K562 (cell line): Measurements from ENCODE around the gene TMIGD2. TPM values are rescaled to one million over a fixed set of nuclear protein-coding genes. Genes with fewer than 3 reads are reported as not detected.
A peak's percentile ranks its signal among the peaks of the same experiment; 100 is the strongest.

Experiments
- FOXP4 ChIP-seq: sonication (generic); formaldehyde crosslinking; IDR thresholded peaks from 2 replicates; pipeline ENCODE4 v1.8.0; 2022; ENCODE audit warnings: mild to moderate bottlenecking, missing genetic modification reagents, borderline replicate concordance
- NR3C1 ChIP-seq: sonication (generic); formaldehyde crosslinking; IDR thresholded peaks from 2 replicates; pipeline ENCODE4 v1.8.1; 2022; ENCODE audit warnings: missing genetic modification reagents
- OTX1 ChIP-seq: fragments of 450-650 bp; formaldehyde crosslinking; IDR thresholded peaks from 2 replicates; pipeline ENCODE4 v1.4.0; 2022; ENCODE audit warnings: mild to moderate bottlenecking
- PHTF2 ChIP-seq: fragments of 250-450 bp; sonication (Bioruptor Pico); IDR thresholded peaks from 2 replicates; pipeline ENCODE4 v1.5.0; 2021; ENCODE audit warnings: mild to moderate bottlenecking
- SUPT5H ChIP-seq: fragments of 450-650 bp; IDR thresholded peaks from 2 replicates; pipeline ENCODE4 v1.6.1; 2016
- ZBTB11 ChIP-seq, 3 experiments: fragments of 200-800 bp in 1 of 3; fragments of 250-450 bp in 1 of 3; fragments of 450-650 bp in 1 of 3; sonication (Bioruptor Pico) in 1 of 3; sonication (Bioruptor generic) in 1 of 3; formaldehyde crosslinking in 1 of 3; IDR thresholded peaks; 2 replicates each; pipeline versions ENCODE4 v1.6.1 to v1.8.0; 2016 to 2022; ENCODE audit warnings: mild to moderate bottlenecking in 2 of 3, missing genetic modification characterization in 2 of 3, missing compliant biosample characterization in 1 of 3, moderate library complexity in 1 of 3
- ZNF133 ChIP-seq: fragments of 250-450 bp; sonication (Bioruptor Pico); IDR thresholded peaks from 2 replicates; pipeline ENCODE4 v1.4.0; 2020; ENCODE audit warnings: mild to moderate bottlenecking
- ZNF143 ChIP-seq: sonication (generic); formaldehyde crosslinking; IDR thresholded peaks from 2 replicates; pipeline ENCODE4 v1.9.0; 2022; ENCODE audit warnings: mild to moderate bottlenecking, missing genetic modification reagents
- ZNF311 ChIP-seq: fragments of 250-450 bp; sonication (Bioruptor Pico); IDR thresholded peaks from 2 replicates; pipeline ENCODE4 v1.4.0; 2020; ENCODE audit warnings: mild to moderate bottlenecking, moderate library complexity
- polyA plus RNA-seq, 8 experiments: library from polyadenylated mRNA; depleted of rRNA in 4 of 8; stranded (reverse) in 5 of 8; unstranded in 3 of 8; fragments of >200 nt; fragmentation: Nextera tagmentation in 2 of 8; fragmentation: Illumina TruSeq in 1 of 8; extraction: Ambion mirVana in 2 of 8; extraction: Trizol in 1 of 8; gene quantifications; 2 replicates each; pipeline versions ENCODE4 v1.2.1 to v1.2.3, GENCODE V29; 2011 to 2014; ENCODE audit warnings: inconsistent platforms in 1 of 8, missing spikeins in 1 of 8
- total RNA-seq, 7 experiments: library from RNA; depleted of rRNA in 6 of 7; stranded (reverse); fragments of >200 nt in 6 of 7; fragmentation: Illumina TruSeq in 2 of 7; extraction: Trizol in 2 of 7; gene quantifications; 2 replicates each; pipeline versions ENCODE4 v1.2.1 to v1.2.3, GENCODE V29; 2011 to 2021; ENCODE audit warnings: low replicate concordance in 1 of 7
- TF ChIP-seq, protein P1 (sequence below): sonication (generic); formaldehyde crosslinking; IDR thresholded peaks from 2 replicates; pipeline ENCODE4 v1.8.0; 2023; ENCODE audit warnings: missing genetic modification reagents, mild to moderate bottlenecking, borderline replicate concordance
- TF ChIP-seq, protein P2 (sequence below): sonication (generic); formaldehyde crosslinking; IDR thresholded peaks from 2 replicates; pipeline ENCODE4 v1.8.1; 2023; ENCODE audit warnings: mild to moderate bottlenecking, missing genetic modification reagents

The TMIGD2 gene
- total and polyA plus RNA-seq, 9 of the 15 experiments (the other 6 are each of a cell fraction or from before 2014, with no cell fraction given), result not detected

DNA sequence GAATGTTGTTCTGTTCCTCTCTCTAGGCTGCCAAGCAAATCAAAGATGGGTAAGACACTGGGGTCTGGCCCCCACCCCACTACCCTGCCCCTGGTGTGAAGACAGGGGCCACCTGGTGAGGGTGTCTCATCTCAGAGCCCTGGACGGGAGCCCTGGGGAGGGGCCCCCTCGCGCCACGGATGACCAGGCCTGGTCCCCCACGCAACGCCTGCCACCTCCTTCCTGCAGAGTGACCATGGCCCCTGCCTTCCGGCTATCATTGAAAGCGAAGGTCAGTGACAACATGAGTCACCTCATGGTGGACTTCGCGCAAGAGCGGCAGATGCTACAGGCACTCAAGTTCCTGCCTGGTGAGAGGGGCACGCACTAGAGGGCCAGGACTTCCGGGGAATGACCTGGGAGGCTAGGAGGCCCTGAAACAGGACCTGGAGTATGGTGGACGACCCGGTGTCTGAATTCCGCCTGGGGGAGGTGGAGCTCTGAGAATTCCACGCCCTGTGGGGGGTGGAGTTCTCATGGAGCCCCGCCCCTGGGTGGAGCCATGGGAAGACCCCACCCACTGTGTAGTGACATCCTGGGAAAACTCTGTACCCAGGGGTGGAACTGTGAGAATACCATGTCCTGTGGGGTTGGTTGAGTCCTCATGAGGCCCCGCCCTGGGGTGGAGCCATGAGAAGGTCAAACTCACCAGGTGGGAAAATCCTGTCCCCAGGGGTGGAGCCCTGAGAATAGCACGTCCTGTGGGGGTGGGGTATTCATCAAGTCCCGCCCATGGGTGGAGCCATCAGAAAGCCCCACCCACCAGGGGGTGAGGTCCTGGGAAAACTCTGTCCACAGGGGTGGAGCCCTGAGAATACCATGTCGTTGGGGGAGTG lies 8.3 kb upstream of the TMIGD2 start (continued):
- TF ChIP-seq ZBTB11 (CRISPR knock-in tag; IDR thresholded peaks at IDR 0.05), result no peak
- TF ChIP-seq, protein P1, sequence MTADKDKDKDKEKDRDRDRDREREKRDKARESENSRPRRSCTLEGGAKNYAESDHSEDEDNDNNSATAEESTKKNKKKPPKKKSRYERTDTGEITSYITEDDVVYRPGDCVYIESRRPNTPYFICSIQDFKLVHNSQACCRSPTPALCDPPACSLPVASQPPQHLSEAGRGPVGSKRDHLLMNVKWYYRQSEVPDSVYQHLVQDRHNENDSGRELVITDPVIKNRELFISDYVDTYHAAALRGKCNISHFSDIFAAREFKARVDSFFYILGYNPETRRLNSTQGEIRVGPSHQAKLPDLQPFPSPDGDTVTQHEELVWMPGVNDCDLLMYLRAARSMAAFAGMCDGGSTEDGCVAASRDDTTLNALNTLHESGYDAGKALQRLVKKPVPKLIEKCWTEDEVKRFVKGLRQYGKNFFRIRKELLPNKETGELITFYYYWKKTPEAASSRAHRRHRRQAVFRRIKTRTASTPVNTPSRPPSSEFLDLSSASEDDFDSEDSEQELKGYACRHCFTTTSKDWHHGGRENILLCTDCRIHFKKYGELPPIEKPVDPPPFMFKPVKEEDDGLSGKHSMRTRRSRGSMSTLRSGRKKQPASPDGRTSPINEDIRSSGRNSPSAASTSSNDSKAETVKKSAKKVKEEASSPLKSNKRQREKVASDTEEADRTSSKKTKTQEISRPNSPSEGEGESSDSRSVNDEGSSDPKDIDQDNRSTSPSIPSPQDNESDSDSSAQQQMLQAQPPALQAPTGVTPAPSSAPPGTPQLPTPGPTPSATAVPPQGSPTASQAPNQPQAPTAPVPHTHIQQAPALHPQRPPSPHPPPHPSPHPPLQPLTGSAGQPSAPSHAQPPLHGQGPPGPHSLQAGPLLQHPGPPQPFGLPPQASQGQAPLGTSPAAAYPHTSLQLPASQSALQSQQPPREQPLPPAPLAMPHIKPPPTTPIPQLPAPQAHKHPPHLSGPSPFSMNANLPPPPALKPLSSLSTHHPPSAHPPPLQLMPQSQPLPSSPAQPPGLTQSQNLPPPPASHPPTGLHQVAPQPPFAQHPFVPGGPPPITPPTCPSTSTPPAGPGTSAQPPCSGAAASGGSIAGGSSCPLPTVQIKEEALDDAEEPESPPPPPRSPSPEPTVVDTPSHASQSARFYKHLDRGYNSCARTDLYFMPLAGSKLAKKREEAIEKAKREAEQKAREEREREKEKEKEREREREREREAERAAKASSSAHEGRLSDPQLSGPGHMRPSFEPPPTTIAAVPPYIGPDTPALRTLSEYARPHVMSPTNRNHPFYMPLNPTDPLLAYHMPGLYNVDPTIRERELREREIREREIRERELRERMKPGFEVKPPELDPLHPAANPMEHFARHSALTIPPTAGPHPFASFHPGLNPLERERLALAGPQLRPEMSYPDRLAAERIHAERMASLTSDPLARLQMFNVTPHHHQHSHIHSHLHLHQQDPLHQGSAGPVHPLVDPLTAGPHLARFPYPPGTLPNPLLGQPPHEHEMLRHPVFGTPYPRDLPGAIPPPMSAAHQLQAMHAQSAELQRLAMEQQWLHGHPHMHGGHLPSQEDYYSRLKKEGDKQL (CRISPR knock-in tag), result no peak
- TF ChIP-seq SUPT5H, result peak; percentile 87
- TF ChIP-seq PHTF2, result no peak
- TF ChIP-seq, protein P2, sequence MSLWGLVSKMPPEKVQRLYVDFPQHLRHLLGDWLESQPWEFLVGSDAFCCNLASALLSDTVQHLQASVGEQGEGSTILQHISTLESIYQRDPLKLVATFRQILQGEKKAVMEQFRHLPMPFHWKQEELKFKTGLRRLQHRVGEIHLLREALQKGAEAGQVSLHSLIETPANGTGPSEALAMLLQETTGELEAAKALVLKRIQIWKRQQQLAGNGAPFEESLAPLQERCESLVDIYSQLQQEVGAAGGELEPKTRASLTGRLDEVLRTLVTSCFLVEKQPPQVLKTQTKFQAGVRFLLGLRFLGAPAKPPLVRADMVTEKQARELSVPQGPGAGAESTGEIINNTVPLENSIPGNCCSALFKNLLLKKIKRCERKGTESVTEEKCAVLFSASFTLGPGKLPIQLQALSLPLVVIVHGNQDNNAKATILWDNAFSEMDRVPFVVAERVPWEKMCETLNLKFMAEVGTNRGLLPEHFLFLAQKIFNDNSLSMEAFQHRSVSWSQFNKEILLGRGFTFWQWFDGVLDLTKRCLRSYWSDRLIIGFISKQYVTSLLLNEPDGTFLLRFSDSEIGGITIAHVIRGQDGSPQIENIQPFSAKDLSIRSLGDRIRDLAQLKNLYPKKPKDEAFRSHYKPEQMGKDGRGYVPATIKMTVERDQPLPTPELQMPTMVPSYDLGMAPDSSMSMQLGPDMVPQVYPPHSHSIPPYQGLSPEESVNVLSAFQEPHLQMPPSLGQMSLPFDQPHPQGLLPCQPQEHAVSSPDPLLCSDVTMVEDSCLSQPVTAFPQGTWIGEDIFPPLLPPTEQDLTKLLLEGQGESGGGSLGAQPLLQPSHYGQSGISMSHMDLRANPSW (CRISPR knock-in tag), result no peak
- TF ChIP-seq FOXP4 (CRISPR knock-in tag), result no peak
- no peak for TF ChIP-seq NR3C1 (CRISPR knock-in tag)
- no peak for TF ChIP-seq ZNF311
- TF ChIP-seq OTX1 (CRISPR knock-in tag), result no peak
- no peak for TF ChIP-seq ZNF143
- no peak for TF ChIP-seq ZNF133 (CRISPR knock-in tag)
